Duodenal mucosa (tissue), 2 donors: Measurements from ENCODE around the gene PPARG.

Experiments
- H3K27ac ChIP-seq: one replicate; pipeline ENCODE4 v1.7.0; 2013; ENCODE audit warnings: low read depth, low read length
- H3K27me3 ChIP-seq, 2 donors: one replicate each; pipeline ENCODE4 v1.7.0; 2013; ENCODE audit warnings: low read length in 2 of 2, control low read depth in 1 of 2; ENCODE audit not compliant: insufficient read depth in 2 of 2, control insufficient read depth in 1 of 2
- H3K36me3 ChIP-seq, 2 donors: one replicate each; pipeline ENCODE4 v1.7.0; 2013; ENCODE audit warnings: low read length in 2 of 2, control low read depth in 1 of 2; ENCODE audit not compliant: insufficient read depth in 2 of 2, control insufficient read depth in 1 of 2
- H3K4me1 ChIP-seq, 2 donors: one replicate each; pipeline ENCODE4 v1.7.0; 2013; ENCODE audit warnings: low read length in 2 of 2, control low read depth in 1 of 2; ENCODE audit not compliant: insufficient read depth in 2 of 2, control insufficient read depth in 1 of 2
- H3K4me3 ChIP-seq, 2 donors: one replicate each; pipeline ENCODE4 v1.7.0; 2013; ENCODE audit warnings: low read length in 2 of 2, low read depth in 1 of 2
- H3K9ac ChIP-seq, 2 donors: one replicate each; pipeline ENCODE4 v1.7.0; 2013; ENCODE audit warnings: low read length in 2 of 2, low read depth in 1 of 2
- H3K9me3 ChIP-seq, 2 donors: one replicate each; pipeline ENCODE4 v1.7.0; 2013; ENCODE audit warnings: low read length in 2 of 2, control low read depth in 1 of 2; ENCODE audit not compliant: control insufficient read depth in 1 of 2

PPARG gene

GRCh38 chr3:12339701-12340480 lies 51.0 kb downstream of the PPARG start:
- Histone ChIP-seq H3K4me1 (peaks cover 0 to 2% of the 10 kb centered on the region in 2 donors), H3K4me3 (no peak overlapping the region), H3K27me3 (no peaks in the 10 kb centered on the region), H3K36me3 (no peaks in the 10 kb centered on the region), H3K27ac (no peak overlapping the region), H3K9ac (no peak overlapping the region), H3K9me3 (no peaks in the 10 kb centered on the region)

DNA sequence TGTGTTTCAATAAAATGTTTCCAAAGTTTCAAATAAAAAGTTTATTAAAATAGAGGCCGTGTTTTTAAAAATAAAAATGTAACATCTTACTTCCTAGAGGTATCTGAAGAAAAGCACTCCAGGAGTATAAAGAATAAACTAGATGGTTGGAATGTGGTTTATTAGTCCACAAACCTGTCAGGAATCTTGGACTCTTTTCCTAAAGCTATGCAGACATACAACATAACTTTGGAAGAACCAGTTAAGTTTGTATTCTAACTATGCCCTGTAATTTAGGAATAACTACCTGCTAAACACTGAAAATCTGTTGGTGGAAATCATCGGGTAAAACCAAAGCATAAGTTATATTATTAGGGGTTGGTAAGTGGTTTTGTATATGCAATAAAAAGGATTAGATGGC lies 51.6 kb downstream of the PPARG start:
- Histone ChIP-seq H3K4me3 (no peak overlapping the region), H3K27me3 (no peaks in the 10 kb centered on the region), H3K36me3 (no peaks in the 10 kb centered on the region), H3K9me3 (no peaks in the 10 kb centered on the region), H3K27ac (no peak overlapping the region), H3K4me1 (peaks cover 0 to 3% of the 10 kb centered on the region in 2 donors), H3K9ac (no peak overlapping the region)

- Histone ChIP-seq H3K4me1 (peaks cover 0 to 3% of the 10 kb centered on the region in 2 donors), H3K9me3 (no peaks in the 10 kb centered on the region), H3K27ac (no peak overlapping the region), H3K9ac (no peak overlapping the region), H3K27me3 (no peaks in the 10 kb centered on the region), H3K4me3 (no peak overlapping the region), H3K36me3 (no peaks in the 10 kb centered on the region)
Measured at GRCh38 chr3:12342151-12342550, 53.3 kb downstream of the PPARG start.

DNA sequence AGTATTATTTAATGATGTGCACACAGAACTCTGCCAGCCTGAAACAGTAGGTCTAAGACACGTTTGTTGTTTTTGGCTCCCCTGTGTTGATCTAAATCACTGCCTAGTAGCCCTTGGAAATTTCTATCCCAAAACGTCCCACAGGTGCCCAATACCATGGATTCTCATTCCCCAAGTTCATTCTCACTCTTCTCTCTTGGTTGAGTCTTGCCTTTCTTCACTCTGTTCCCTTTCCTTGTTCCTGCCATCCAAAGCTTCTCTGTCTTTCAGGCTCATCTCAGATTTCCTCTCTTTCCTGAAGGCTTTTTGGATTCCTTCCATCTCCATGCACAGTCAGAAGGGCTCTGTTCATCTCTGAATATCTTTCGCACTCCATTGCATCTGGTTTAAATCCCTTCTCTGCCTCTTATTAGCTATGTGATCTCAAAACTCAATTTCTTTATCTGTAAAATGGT lies 54.2 kb downstream of the PPARG start:
- Histone ChIP-seq H3K36me3 (no peaks in the 10 kb centered on the region), H3K27ac (no peak overlapping the region), H3K4me3 (no peak overlapping the region), H3K9me3 (no peaks in the 10 kb centered on the region), H3K4me1 (peaks cover 0 to 3% of the 10 kb centered on the region in 2 donors), H3K27me3 (no peaks in the 10 kb centered on the region), H3K9ac (no peak overlapping the region)

- H3K4me1 ChIP-seq, result peaks cover 0 to 7% of the 10 kb centered on the region in 2 donors
- H3K9ac ChIP-seq, result no peak overlapping the region
- H3K27me3 ChIP-seq, result no peaks in the 10 kb centered on the region
- no peak overlapping the region for H3K4me3 ChIP-seq
- no peak overlapping the region for H3K27ac ChIP-seq
- no peaks in the 10 kb centered on the region for H3K9me3 ChIP-seq
- no peaks in the 10 kb centered on the region for H3K36me3 ChIP-seq
Measured at GRCh38 chr3:12345141-12345561, 56.3 kb downstream of the PPARG start.

DNA sequence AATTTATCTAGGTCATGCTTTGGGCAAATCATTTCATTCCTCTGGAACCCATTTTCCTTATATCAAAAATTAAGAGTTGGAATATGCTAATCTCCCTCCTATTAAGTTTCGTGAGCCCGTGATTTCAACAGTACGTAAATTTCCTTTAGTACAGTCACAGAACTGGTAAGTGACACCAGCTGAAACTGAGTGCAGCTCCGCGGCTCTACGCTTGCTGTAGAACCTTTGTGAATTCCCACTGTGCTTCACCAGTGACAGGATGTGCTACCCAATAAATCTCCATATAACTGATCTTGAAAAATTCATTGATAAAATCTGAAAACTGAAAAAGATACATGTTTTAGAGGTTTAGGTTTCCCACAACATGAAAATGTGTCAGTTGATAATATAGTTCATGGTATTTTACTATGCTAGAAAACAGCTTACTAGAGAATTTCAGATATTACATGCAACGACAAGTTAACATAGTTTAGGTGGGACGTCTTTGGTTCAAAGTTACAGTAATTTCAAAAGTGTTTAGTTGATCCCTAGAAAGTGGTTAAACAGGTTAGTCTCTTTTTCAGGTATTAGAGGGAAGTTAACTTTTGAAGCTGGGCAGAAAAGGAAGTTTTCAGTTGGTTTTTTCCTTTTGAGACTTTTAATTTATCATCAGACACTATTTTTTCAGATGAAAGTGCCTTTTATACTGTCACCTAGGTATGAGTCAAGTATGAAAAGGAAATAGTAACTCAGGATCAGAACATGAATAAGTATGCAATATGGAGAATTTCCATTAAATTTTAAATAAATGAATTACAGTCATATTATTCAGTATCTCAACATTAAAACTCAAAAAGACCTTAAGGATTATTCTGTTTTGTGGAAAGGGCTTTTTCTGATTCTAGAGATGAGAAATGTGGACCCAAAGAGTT lies 57.0 kb downstream of the PPARG start:
- no peaks in the 10 kb centered on the region for H3K36me3 ChIP-seq
- H3K9me3 ChIP-seq, result no peaks in the 10 kb centered on the region
- H3K4me3 ChIP-seq, result no peak overlapping the region
- H3K27ac ChIP-seq, result no peak overlapping the region
- H3K27me3 ChIP-seq, result no peaks in the 10 kb centered on the region
- H3K9ac ChIP-seq, result no peak overlapping the region
- peaks cover 3 to 14% of the 10 kb centered on the region in 2 donors for H3K4me1 ChIP-seq

DNA sequence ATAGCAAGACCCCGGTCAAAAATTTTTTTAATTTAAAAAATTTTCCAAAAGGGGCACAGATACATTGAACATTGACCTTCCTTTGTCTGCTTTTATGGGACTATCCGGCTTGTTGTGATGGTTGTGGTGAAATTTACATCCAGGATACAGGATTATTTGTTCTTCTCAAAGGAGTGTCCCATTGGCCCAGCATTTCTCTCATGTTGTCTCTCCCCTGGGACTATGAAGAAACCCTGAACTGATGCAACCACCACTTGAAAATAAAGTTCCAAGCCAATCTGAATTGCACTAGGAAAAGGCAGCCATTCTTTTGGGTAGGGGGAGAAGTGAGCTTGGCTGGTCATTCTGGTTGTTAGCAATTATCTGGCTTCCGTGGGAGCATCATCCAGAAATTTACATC lies 58.4 kb downstream of the PPARG start:
- no peaks in the 10 kb centered on the region for H3K36me3 ChIP-seq
- H3K9me3 ChIP-seq, result no peaks in the 10 kb centered on the region
- no peak overlapping the region for H3K4me3 ChIP-seq
- H3K9ac ChIP-seq, result no peak overlapping the region
- no peak overlapping the region for H3K27ac ChIP-seq
- H3K4me1 ChIP-seq, result peaks cover 3 to 15% of the 10 kb centered on the region in 2 donors
- H3K27me3 ChIP-seq, result no peaks in the 10 kb centered on the region

GRCh38 chr3:12349895-12350811 lies 61.3 kb downstream of the PPARG start:
- Histone ChIP-seq H3K9me3 (no peaks in the 10 kb centered on the region), H3K9ac (no peak overlapping the region), H3K36me3 (no peaks in the 10 kb centered on the region), H3K27ac (no peak overlapping the region), H3K4me3 (no peak overlapping the region), H3K4me1 (peaks cover 14 to 24% of the 10 kb centered on the region in 2 donors), H3K27me3 (no peaks in the 10 kb centered on the region)

- Histone ChIP-seq H3K27ac (no peak overlapping the region), H3K9ac (no peak overlapping the region), H3K9me3 (no peaks in the 10 kb centered on the region), H3K27me3 (no peaks in the 10 kb centered on the region), H3K36me3 (no peaks in the 10 kb centered on the region), H3K4me3 (no peak overlapping the region), H3K4me1 (peaks cover 14 to 24% of the 10 kb centered on the region in 2 donors)
Measured at GRCh38 chr3:12351145-12351544, 62.3 kb downstream of the PPARG start.
